Measurements from ENCODE around the gene NUP85.
"Not testable (repeated sequence)": the region's sequence is repeated elsewhere in the genome, so short reads cannot be mapped to it uniquely, and the experiment has no call there.

Gene NUP85

GRCh38 chr17:75205037-75205792 is at the start of gene NUP85:
Gene NUP85 (plus strand): TSS chr17:75205679. CDS start chr17:75205762, 83 bp downstream.
- DNase-seq (ENCODE audit: low read depth), result peak; percentile 75

- not testable (repeated sequence) for DNase-seq (ENCODE audit: low read depth)
Measured at GRCh38 chr17:75158480-75158879, 47.0 kb upstream of the NUP85 start.

GRCh38 chr17:75159196-75160031 is 46.1 kb upstream of the NUP85 start:
- no peak for DNase-seq (ENCODE audit: low read depth)

- DNase-seq (ENCODE audit: low read depth), result no peak
Measured at GRCh38 chr17:75160211-75160610, 45.3 kb upstream of the NUP85 start.

GRCh38 chr17:75163074-75163473 is 42.4 kb upstream of the NUP85 start:
- DNase-seq (ENCODE audit: low read depth), result no peak

- DNase-seq (ENCODE audit: low read depth), result not testable (repeated sequence)
Measured at GRCh38 chr17:75164606-75165005, 40.9 kb upstream of the NUP85 start.

- DNase-seq (ENCODE audit: low read depth), result no peak
Measured at GRCh38 chr17:75168998-75169397, 36.5 kb upstream of the NUP85 start.

GRCh38 chr17:75173526-75173925 is 32.0 kb upstream of the NUP85 start:
- DNase-seq (ENCODE audit: low read depth), result no peak

- DNase-seq (ENCODE audit: low read depth), result no peak
Measured at GRCh38 chr17:75174996-75175395, 30.5 kb upstream of the NUP85 start.

GRCh38 chr17:75176625-75177024 is 28.9 kb upstream of the NUP85 start:
- DNase-seq (ENCODE audit: low read depth), result no peak

GRCh38 chr17:75178453-75178852 is 27.0 kb upstream of the NUP85 start:
- DNase-seq (ENCODE audit: low read depth), result no peak

GRCh38 chr17:75181110-75181509 is 24.4 kb upstream of the NUP85 start:
- DNase-seq (ENCODE audit: low read depth), result no peak

GRCh38 chr17:75181608-75182318 is 23.7 kb upstream of the NUP85 start:
- no peak for DNase-seq (ENCODE audit: low read depth)

- no peak for DNase-seq (ENCODE audit: low read depth)
Measured at GRCh38 chr17:75182319-75182568, 23.2 kb upstream of the NUP85 start.

GRCh38 chr17:75182569-75183436 is 22.7 kb upstream of the NUP85 start, which contains the start of gene SUMO2:
Gene SUMO2 (minus strand): TSS chr17:75182959. CDS start chr17:75182834, 125 bp downstream.
- DNase-seq (ENCODE audit: low read depth), result peak; percentile 64

GRCh38 chr17:75183999-75184884 is 21.2 kb upstream of the NUP85 start:
- DNase-seq (ENCODE audit: low read depth), result no peak

GRCh38 chr17:75188614-75189013 is 16.9 kb upstream of the NUP85 start:
- no peak for DNase-seq (ENCODE audit: low read depth)

GRCh38 chr17:75191584-75191983 is 13.9 kb upstream of the NUP85 start:
- DNase-seq (ENCODE audit: low read depth), result no peak

GRCh38 chr17:75194879-75195278 is 10.6 kb upstream of the NUP85 start:
- DNase-seq (ENCODE audit: low read depth), result no peak

- no peak for DNase-seq (ENCODE audit: low read depth)
Measured at GRCh38 chr17:75199886-75200618, 5.4 kb upstream of the NUP85 start.

Data from HS-27A (cell line).